ENCODE data around the gene TMPRSS11B.
"Not testable (repeated sequence)": the region's sequence is repeated elsewhere in the genome, so short reads cannot be mapped to it uniquely, and the experiment has no call there.

TMPRSS11B gene

DNA sequence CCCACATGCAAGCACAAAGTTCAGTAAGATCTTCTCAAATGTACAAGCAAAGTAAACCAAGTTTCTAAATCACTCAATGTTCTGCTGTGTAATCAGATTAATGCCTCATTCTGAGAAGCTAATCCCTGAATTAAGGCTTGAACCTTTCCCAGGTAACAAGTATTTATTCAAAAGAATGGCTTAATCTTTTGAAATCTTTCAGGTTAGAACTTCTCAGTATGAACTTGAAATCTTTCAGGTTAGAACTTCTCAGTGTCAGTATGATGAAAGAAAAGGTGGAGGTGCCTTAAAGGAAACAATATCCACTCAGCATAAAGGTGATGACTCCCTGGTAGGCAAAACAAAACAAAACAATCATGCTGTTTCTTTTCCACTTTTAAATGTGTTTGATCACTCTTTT, 29.0 kb downstream of the TMPRSS11B start:
- DNase-seq: no peak

DNA sequence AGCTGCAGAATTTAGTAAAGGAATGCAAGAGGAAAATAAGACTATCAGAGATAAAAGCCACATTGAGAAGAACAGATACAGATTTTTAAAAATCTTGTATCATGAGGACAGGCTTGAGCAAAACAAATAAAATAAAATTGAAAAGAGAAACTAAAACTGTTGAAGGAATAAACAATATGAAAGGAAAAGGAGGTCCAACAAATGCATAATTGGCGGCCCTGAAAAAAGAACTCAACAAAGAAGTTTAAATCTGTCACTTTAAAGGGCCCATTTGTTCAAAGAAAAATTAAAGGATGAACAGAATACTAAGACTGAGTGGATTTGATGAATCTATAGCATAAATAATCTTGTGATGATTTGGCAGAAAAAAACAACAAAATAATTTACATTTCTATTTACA, 36.5 kb downstream of the TMPRSS11B start:
- DNase-seq: no peak

DNA sequence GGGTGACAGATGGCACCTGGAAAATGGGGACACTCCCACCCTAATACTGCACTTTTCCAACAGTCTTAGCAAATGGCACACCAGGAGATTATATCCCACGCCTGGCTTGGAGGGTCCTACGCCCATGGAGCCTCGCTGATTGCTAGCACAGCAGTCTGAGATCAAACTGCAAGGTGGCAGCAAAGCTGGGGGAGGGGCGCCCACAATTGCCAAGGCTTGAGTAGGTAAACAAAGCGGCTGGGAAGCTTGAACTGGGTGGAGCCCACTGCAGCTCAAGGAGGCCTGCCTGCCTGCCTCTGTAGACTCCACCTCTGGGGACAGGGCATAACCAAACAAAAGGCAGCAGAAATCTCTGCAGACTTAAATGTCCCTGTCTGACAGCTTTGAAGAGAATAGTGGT, 51.2 kb downstream of the TMPRSS11B start:
- not testable (repeated sequence) for DNase-seq

DNA sequence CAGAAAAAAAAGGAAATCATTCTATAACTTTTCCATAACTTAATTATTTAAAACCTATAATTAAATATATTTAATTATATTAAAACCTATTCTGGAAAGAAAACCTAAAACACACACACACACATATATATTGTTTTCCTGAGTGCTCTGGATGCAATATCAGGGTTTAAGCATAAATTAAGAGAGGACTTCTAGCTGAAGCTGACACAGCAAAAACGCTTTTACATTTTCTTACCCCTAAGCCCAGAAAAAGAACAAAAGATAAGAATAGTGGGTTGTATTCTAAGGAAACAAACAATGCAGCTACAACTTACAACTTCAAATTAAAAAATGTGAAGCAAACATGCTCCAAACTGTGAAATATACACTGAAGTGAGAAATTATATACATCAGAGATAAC, 52.3 kb downstream of the TMPRSS11B start:
- DNase-seq: no peak

DNA sequence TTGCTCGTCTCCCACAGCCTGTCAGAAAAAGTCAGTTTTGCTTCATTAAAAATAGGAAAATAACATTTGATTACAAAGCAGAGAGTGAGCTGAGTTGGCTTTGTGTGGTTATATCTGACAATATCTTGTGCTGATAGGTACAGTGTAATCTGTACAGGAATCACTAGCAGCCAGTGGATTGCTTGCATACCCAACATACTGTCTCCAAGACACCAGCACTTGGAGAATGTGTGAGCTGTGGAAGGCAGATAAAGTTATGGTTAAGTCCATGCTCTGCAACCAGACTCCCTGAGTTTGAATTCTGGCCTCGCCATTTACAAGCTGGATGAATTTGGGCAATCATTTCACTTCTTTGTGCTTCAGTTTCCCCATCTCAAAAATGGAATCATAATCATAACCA, 58.3 kb downstream of the TMPRSS11B start:
- no peak for DNase-seq

DNA sequence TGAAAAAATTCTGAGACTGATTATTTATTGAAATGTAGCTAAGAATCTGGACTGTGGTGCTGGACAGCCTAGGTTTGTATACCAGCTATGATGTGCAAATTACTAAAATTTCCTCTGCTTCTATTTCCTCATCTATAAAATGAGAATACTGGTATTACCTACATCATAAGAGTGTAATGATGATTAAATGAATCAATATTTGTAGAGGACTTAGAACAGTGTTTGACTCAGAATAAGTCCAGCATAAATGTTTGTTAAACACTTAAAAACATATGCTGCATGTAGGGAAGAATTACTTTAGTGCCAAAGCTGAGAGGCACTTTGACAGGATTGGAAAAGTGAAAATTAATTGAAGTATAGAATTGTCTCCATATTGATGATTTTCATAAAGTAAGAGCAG, 60.6 kb downstream of the TMPRSS11B start:
- DNase-seq: no peak

DNA sequence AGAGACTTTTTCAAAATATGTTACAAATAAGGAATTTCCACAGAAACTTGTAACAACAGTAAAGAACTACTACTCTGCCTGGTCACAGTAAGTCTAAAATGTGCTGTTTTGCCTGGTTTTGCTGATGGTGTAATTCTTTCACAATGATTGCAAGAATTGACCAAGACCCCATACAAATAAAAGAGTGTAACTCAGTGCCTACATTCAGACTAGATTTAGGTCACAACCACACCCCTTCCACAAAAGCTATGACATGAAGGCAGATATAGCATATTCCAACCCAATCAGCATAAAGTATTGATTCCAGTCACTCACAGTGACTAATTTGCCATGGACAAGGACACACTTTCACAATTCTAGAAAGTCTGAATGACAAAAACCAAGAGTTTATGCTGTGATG, 62.1 kb downstream of the TMPRSS11B start:
- DNase-seq: peak; percentile 57 to 81

DNA sequence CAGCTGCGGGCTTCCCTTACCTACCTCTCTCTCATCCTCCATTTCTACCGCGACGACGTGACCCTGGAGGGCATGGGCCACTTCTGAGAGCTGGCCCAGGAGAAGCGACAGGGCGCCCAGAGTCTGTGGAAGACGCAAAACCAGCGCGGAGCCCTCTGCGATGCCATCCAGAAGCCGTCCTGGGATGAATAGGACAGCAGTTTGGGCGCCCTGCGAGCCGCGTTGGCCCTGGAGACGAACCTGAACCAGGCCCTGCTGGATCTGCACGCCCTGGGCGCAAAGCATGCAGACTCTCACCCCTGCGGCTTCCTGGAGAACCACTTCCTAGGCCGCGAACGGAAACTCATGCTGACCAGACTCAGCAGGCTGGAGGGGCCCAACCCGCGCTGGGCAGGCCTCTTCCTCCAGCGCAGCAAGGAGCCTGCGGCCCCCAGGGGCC, 63.1 kb downstream of the TMPRSS11B start:
- no peak for DNase-seq

DNA sequence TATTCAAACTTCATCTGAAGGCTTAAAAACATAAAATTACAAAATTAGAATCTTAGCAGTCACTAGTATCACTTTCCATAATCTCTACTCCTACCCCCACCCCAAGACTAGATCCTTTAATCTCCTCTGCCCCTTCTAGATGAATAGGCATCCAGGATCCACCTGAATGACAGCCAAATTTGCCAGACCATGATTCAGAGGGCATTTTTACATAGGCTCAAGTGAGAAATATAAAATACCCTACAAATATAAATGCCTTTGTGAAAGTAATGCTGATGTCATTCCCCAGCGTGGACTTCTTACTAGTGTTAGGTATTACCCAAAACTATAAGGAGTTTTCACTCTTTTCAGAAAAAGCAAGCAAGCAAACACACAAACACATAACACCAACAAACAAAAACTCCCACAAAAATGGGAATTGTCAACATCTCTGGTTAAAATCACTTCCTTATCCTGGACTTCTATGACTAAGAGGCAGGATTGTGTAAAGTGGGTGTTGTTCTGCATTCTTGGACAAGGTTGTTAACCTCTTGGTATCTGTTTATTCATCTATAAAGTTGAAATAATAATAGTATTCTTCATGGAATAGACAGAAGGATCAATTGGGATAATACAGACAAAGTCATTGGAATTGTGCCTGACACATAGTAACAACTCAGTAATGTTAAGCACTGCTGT, 64.5 kb downstream of the TMPRSS11B start:
- DNase-seq: peak; percentile 48 to 69

DNA sequence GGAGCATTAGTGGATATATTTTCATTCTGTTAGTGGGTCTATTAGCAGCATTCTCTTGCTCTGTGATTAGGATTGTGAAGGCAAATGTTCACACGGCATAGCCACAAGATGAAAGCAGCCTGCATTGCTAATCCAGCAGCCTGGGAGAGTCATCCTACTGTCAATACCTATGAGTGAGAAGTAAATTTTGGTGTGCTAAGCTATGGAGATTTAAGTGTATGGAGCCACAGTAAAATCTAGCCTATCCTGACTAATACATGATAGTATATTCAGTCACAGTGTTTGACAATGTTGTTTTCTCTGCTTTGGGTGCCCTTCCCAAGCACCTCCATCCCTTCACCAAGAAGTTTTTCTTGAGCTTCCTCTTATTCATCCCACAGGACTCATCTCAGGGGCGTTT, 68.6 kb downstream of the TMPRSS11B start:
- no peak for DNase-seq
